GM19351 (cell line): ENCODE data around the gene SLC25A23.
"Not testable (repeated sequence)": the region's sequence is repeated elsewhere in the genome, so short reads cannot be mapped to it uniquely, and the experiment has no call there.

Experiments
- ATAC-seq: cut with Tn5 transposase; IDR thresholded peaks from one replicate; pipeline ENCODE4 v1.9.1; 2021; ENCODE audit warnings: mild to moderate bottlenecking, moderate library complexity; ENCODE audit not compliant: unreplicated experiment

Gene SLC25A23

DNA sequence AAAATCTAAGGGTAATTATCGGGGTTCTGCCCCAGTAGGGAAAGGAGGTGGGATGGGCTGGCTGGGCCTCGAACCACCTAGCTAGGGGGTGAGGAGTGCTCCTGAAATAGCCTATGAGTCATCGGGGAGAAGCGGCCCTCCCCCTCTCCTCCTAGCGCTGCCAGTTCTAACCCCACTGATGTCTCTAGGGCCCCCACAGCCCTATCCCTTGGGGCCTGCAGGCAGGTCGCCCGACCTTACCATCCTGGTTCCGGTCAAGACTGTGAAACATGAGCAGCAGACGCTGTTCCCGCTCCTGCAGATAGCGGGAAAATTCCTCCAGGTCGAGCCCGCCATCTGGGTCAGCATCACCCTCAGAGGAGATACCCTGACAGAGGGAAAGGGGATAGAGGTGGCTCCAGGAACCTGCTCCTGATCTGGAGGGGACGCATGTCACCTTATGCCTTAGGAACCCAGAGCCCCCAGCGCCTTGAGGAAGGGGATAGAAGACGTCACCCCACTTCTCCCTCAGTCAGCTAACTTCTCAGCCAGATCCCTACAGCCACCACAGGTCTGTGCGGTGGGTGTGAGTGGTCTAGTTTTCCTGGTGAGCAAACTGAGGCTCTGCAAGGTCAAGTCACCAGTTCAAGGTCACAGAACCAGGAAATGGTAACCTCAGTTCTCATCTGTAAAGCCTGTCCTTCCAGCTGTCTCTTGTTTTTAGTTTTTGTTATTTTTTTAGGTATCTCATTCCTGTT is 1.5 kb downstream of the SLC25A23 start:
- ATAC-seq: no peak

DNA sequence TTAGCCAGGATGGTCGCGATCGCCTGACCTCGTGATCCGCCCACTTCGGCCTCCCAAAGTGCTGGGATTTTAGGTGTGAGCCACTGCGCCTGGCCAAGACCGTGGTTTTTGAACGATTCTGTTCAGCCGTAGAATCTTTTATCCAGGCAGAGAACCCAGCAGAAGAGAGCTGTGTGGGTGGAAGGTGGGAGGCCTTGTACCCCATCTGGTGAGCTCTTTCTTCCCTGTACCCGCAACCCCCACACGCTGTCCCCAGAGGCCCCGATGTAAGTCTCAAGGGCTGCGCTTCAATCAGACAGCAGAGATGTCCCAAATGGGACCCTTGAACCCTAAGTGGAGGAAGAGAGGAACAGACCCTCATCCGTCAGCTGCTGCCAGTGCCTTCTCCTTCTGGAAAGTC is 3.7 kb downstream of the SLC25A23 start:
- no peak for ATAC-seq

DNA sequence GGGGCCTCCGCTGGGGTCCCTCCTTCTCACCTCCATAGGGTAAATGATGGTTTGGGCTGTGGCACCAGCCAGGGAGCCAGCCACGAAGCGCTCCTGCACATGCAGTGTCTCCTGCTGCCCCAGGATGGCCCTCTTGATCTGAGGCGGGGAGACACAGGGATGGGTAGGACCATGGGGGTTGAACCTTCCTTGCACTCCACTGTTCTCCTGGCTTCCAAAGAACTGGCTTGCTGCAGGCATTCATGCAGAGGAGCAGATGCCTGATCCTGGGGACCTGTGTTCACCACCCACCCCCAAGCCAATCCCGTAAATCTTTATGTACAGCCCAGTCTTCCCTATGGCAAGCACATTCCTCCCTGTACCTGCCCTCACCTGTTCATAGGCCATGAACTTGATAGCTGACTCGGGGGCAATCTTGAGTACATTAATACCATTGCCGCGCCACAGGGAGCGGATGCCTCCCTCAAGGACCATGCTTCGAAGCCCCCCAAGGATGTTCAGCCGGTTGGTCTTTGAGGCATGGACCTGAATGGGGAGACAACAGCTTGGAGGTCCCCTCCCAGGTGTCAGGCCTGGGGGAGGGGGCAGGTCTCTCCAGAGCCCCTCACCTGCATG is 5.5 kb downstream of the SLC25A23 start:
- no peak for ATAC-seq

GRCh38 chr19:6452899-6453298 is 6.7 kb downstream of the SLC25A23 start:
- ATAC-seq: no peak

DNA sequence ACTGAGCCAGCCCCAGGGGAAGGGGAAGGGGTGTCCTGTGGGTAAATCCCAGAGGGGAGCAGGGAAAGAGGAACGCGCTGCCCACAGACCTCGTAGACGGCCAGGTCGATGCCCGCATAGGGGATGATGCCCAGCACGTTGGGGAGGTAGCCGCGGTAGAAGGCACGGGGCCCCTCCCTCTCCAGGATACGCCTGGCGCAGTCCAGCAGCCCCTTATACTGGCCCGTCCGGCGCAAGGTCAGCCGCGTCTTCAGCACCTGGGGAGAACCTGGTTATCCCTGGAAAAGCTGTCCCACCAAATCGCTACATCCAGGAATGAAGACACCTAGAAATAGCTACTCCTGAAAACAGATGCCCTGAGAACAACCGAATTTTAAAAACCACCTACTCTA is 7.4 kb downstream of the SLC25A23 start:
- no peak for ATAC-seq

DNA sequence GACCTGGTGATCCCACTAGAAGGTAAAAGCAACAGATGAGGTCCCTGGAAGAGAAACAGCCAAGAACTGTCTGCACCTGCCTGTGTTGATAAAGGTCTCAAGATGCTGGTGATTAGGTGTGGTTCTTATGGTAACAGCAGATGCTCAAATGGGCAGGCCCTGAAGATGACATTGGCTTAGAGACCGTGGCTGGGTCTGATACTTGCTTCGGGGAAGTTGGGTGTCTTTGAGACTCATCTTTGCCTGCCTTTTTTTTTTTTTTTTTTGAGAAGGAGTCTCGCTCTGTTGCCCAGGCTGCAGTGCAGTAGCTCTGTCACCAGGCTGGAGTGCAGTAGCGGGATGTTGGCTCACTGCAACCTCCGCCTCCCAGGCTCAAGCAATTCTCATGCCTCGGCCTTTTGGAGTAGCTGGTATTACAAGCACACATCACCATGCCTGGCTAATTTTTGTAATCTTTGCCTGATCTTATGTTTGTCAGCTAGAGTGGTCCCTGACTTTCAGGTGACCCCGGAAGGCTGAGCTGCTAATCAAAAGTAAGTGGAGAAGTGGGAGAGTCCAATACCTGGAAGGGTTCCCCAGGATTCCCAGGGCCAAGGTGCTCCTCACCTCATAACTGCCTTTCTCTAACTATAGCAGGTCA is 7.9 kb downstream of the SLC25A23 start:
- ATAC-seq: no peak

DNA sequence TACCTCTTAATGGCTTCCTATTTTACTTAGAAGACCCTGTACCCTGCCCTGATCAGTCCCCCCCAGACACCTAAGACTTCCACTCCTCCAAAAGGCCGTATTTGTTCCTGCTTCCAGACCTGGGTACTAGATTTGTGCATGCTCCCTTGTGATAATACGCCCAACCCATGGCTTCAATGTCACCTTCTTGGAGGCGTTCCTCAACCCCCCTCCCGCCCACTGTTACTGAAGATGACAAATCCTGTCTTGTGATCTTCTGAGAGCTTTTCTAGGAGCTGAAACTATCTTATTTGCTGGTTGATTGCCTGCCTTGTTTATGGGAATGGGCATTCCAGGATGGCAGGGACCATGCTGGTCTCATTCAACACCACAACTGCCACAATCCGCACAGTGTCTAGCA is 9.4 kb downstream of the SLC25A23 start:
- no peak for ATAC-seq

GRCh38 chr19:6448045-6448444 is 11.5 kb downstream of the SLC25A23 start:
- no peak for ATAC-seq

DNA sequence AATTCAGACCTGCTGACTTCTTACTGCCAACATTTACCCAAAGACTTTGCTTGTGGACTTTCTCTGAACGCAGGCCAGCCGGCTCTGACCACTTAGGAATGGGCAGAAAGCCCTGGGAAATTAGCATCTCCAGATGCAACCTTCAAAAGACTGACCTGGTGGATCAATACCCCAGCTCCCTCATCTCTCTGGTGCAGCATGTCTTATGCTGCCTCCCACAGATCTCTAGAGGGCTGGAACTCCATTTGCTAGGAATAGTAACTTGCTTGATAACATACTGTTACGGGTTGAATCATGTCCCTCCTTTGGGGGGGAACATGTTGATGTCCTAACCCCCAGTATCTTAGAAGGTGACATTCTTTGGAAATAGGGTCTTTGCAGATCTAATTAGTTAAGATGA is 13.1 kb downstream of the SLC25A23 start:
- ATAC-seq: no peak

DNA sequence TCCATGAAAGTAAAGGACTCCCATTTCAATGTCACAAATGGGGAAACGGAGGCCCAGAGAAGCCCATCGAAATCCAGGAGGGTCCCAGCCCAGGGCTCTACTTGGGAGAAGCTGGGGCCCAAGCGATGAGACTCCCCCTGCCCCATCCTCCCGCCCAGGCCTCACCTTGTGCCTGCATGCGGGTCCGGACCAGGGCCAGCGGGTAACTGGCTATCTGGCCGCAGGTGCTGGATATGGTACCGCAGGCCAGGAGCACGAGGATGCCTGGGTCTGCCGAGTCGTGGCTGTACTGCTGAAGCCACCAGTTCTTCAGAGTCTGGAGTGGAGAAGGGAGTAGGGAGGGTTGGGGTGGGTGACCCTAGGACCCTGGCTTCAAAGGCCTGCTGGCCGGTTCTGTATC is 15.6 kb downstream of the SLC25A23 start:
- no peak for ATAC-seq

DNA sequence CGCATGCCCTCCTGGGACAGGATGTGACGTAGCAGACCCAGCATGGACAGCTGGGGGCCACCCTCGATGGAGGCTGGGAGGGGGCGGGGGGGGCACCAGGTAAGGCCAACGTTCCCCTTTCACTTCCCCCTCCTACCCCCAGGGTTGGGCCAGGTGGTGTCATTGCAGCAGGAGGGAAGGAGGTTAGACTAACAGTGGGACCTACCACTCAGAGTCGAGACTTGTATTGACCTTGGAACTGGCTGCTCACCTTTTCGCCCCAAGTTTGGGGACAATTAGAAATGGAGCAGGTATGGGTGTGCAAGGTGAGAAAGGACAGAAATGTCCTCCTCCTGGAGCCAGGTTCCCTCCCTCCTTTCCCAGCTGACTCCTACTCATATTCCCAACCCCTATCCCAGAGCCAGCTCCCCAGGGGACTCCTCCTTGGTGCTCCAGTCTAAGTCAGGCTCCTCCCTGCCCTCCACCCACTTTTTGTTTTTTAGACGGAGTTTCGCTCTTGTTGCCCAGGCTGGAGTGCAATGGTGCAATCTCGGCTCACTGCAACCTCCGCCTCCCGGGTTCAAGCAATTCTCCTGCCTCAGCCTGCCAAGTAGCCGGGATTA is 17.4 kb downstream of the SLC25A23 start:
- no peak for ATAC-seq

DNA sequence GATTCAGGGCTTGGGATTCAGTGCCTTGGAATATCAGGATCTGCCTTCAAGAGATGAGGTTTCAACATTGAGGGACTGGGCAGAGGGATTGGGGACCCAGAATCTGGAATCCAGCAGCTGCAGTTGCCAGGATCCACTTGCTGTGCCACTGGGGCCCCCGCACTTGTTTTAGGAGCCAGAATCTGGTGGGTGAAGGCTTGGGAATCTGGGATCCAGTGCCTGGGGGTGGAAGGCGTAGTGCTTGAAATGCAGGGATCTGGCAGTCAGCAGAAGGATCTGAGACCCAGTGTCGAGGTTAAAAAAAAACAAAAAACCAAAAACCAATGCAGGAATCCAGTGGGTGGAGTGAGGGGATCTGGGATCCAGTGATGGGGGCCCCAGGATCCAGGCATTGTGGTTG is 18.7 kb downstream of the SLC25A23 start:
- ATAC-seq: no peak

DNA sequence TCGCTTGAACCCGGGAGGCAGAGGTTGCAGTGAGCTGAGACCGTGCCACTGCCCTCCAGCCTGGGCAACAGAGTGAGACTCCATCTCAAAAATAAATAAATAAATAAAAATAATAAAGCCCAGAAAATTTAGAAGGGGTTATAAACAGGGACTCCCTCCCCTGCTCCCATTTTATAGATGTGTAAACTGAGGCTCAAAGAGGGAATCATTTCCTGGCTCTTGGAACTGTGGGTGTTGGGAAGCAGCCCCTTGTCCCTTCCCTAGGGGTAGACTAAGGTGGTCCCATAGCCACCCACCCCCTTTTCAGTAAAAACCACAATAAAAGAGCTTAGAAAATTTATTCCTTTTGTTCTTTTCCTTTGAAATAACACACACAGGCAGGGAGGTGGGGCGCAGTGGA is 19.8 kb downstream of the SLC25A23 start:
- ATAC-seq: no peak

- no peak for ATAC-seq
These were observed 25.9 kb downstream of the SLC25A23 start, which contains the start of gene SLC25A41 for GRCh38 chr19:6433663-6434062. SLC25A41 (minus strand) TSS chr19:6433763; CDS start chr19:6433693, 70 bp downstream.

DNA sequence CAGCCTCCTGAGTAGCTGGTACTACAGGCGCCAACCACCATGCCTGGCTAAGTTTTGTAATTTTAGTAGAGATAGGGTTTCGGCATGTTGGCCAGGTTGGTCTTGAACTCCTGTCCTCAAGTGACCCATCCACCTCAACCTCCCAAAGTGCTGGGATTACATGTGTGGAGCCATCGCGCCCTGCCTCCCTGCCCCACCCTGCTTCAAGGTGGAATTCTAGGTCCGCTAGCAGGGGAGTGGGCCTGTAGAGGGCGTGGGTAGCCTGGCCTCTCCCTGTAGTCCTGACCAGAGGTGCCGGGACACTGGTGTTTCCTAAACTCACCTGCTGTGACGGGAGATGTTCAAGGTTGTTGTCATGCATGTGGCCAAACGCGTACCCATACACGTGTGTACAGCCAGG is 26.4 kb downstream of the SLC25A23 start:
- ATAC-seq: no peak

DNA sequence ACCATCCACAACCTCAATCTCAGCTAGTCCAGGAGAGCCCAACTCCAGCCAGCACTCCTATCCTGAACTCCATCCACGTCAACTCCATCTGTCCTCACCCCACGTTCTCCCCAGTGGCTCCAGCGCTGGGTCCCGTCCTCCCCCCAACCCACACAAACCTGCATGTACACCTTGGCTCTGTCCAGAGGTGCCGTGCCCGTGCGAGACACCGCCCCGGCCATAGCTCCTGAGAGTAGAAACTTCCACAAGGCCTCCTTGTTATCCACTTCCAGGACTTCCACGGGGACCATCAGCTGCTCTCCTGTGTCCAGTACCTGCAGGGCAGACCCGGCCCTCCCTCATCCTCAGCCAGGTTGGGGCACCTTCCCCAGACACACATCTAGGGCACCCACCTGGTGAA is 27.7 kb downstream of the SLC25A23 start:
- no peak for ATAC-seq

DNA sequence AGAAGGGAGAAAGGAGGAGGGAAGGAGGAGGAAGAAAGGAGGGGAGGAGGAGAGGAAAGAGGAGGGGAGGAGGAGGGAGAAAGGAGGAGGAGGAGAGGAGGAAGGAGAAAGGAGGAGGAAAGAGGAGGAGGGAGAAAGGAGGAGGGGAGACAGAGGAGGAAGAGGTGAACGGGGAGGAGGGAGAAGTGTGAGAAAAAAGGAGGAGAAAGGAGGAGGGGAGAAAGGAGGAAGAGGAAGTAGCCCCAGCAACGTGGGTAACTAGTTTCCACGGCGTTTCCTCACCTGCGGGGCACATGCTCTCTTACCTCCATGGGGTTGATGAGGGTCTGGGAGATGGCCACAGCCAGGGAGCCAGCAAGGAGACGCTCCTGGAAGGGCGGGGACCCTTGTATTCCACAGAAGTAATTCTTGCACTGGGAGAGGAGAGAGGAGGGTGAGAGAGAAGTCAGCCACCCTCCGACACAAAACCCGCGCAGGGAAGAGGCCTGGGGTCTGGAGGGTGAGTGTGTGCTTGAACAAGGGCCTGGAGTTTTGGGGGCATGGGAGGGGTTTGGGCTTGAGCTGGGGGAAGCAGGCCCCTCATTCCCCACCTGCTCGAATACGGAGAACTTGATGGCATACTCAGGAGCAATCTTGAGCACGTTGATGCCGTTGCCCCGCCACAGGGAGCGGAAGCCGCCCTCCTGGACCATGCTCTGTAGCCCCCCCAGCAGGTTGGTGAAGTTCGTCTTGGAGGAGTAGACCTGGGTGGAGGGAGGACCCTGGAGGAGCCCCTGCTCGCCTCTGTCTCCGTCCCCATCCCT is 30.0 kb downstream of the SLC25A23 start:
- ATAC-seq: no peak

GRCh38 chr19:6428692-6429418 is 30.7 kb downstream of the SLC25A23 start:
- not testable (repeated sequence) for ATAC-seq

DNA sequence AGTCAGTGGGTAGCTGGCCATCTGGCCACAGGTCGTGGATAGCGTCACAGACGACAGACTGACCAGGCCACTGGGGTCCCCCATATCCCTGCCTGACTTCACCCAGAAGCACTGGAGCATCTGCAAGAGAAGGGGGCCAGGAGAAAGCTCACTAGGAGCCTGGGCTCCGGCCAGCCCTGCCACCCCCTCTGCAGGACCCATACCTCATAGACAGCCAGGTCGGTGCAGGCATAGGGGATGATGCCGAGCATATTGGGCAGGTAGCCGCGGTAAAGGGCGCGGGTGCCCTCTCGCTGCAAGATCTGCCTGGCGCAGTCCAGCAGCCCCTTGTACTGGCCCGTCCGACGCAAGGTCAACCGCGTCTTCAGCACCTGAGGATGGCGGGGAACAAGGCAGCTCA is 32.5 kb downstream of the SLC25A23 start:
- no peak for ATAC-seq
